ENCODE measurements around the gene WDCP. TPM values are rescaled to one million over a fixed set of nuclear protein-coding genes. Genes with fewer than 3 reads are reported as not detected.

The WDCP gene
- total RNA-seq, 1 donor from 2014 or later = 20.0 TPM

DNA sequence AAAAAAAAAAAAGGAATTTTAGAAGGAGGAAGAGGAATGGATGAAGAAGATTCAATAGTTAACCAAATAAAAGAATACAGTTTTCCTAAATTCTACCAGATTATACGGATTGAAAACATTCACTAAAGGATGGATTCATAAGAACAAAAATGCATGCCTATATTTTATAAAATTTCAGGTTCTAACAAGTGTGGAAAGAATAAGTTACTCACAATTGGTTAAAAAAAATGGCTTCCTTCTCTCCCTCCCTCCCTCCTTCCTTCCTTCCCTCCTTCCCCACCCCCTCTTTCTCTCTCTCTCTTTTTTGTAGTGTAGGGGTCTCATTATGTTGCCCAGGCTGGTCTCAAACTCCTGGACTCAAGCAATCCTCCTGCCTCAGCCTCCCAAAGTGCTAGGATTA, 39.0 kb upstream of the WDCP start:
- Mint-ChIP-seq H3K36me3 (ENCODE audit: low read depth) (peaks cover 15% of the 10 kb centered on the region), H3K4me3 (no peak overlapping the region), H3K4me1 (peaks cover 16% of the 10 kb centered on the region), H3K9me3 (no peaks in the 10 kb centered on the region), H3K27ac (no peak overlapping the region), H3K27me3 (no peaks in the 10 kb centered on the region)
- ATAC-seq (ENCODE audit: low read depth) (no peak), DNase-seq (no peak)
- intact Hi-C loops (cut with micrococcal nuclease) = loop anchor here (10.0 kb wide), 1 partner anchor 451 kb away; no protein-coding TSS in a partner anchor
- POLR2A ChIA-PET = interaction anchor here (0.6 kb wide), 2 partner anchors 36 to 161 kb away, joined by 3 to 4 read pairs; no protein-coding TSS in a partner anchor
- TF ChIP-seq, protein P1, sequence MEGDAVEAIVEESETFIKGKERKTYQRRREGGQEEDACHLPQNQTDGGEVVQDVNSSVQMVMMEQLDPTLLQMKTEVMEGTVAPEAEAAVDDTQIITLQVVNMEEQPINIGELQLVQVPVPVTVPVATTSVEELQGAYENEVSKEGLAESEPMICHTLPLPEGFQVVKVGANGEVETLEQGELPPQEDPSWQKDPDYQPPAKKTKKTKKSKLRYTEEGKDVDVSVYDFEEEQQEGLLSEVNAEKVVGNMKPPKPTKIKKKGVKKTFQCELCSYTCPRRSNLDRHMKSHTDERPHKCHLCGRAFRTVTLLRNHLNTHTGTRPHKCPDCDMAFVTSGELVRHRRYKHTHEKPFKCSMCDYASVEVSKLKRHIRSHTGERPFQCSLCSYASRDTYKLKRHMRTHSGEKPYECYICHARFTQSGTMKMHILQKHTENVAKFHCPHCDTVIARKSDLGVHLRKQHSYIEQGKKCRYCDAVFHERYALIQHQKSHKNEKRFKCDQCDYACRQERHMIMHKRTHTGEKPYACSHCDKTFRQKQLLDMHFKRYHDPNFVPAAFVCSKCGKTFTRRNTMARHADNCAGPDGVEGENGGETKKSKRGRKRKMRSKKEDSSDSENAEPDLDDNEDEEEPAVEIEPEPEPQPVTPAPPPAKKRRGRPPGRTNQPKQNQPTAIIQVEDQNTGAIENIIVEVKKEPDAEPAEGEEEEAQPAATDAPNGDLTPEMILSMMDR (IDR thresholded peaks at IDR 0.05) = no peak
- CTCF ChIA-PET = interaction anchor here (4.0 kb wide), 1 partner anchor 160 kb away, joined by 53 read pairs; the partner anchor contains the start of gene ATAD2B

DNA sequence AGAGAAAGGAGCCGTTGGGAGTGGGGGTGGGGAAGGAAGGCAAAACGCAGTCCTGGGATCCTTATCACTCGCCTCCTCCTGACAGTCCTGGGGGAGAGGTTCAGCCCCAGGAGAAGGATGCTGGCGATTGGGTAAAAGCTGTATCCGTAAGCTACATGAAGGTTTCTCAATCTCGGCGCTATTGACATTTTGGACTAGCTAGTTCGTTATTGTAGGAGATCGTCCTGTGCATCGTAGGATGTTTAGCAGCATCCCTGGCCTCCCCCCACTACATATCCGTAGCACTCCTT, 38.0 kb upstream of the WDCP start:
- no peak for ATAC-seq (ENCODE audit: low read depth)
- CTCF ChIA-PET = interaction anchor here (1.0 to 4.0 kb wide), 8 partner anchors 12 to 264 kb away, joined by 3 to 86 read pairs (median 8); partner anchors contain the start of genes ATAD2B, FAM228B and PFN4
- H3K4me1 Mint-ChIP-seq = peaks cover 16% of the 10 kb centered on the region
- H3K4me3 Mint-ChIP-seq = peak overlapping the region; percentile 92
- TF ChIP-seq, protein P1 (IDR thresholded peaks at IDR 0.05) = no peak
- POLR2A ChIA-PET = interaction anchor here (0.6 to 4.0 kb wide), 4 partner anchors 9 to 327 kb away, joined by 3 to 53 read pairs (median 7); partner anchors contain the start of genes ATAD2B and SF3B6
- DNase-seq = no peak
- no peaks in the 10 kb centered on the region for H3K9me3 Mint-ChIP-seq
- H3K27me3 Mint-ChIP-seq = no peaks in the 10 kb centered on the region
- intact Hi-C loops (cut with micrococcal nuclease) = loop anchor here (2.0 to 10.0 kb wide), 2 partner anchors 38 to 450 kb away; partner anchors contain the start of gene WDCP
- H3K36me3 Mint-ChIP-seq (ENCODE audit: low read depth) = peaks cover 16% of the 10 kb centered on the region
- H3K27ac Mint-ChIP-seq = peak overlapping the region; percentile 63

DNA sequence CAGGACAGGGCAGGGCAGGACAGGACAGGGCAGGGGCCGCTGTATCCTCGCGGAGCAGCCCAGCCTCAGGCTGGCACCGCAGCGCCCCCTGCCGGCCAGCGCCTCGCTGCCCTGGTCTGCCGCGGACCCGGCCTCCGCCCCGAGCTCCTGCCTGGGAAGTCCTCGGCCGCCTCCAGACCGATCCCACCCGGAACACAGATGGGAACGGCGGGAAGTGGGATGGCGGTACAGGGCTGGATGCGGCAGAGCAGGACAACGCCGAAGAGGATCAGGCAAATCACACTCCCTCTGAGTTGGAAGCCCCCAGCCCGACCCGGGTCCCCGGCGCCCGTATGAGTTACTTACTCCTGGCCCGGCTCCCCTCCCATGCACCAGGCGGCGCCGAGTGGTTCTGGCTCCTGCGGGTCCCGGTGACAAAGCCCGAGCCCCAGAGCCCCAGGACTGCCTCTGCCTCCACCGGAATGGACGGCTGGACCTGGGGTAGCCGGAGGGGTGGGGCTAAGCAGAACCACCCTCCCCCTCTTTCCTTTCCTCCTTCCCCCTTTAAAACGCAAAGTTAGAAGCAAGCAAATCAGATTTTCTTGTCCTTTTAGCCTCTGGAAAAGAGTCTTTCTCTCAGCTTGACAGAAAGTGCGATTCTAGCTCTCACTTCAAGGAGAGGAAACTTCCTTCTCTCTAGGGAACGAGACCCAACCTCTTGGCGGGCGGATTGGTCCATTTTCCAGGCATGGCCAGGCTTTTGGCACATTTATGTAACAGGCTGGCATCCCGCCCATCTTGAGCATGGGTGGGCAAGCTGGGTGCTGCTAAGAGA, 37.4 kb upstream of the WDCP start, which contains the start of gene TP53I3:
TP53I3 (minus strand) TSS at position 449 of the 814 bp plus-strand sequence. CDS start 508 bp downstream, outside the sequence.
- Mint-ChIP-seq H3K4me3 (peak within 1 kb of the TSS; percentile 92), H3K9me3 (no peaks in the 10 kb centered on the region), H3K27me3 (no peaks in the 10 kb centered on the region), H3K27ac (peak within 1 kb of the TSS; percentile 92), H3K36me3 (ENCODE audit: low read depth) (peaks cover 16% of the 10 kb centered on the region), H3K4me1 (peaks cover 16% of the 10 kb centered on the region)
- intact Hi-C loops (cut with micrococcal nuclease) = loop anchor here (1.0 to 10.0 kb wide), 9 partner anchors 8 to 450 kb away; partner anchors contain the start of genes ATAD2B, FAM228B, PFN4 and SF3B6
- ATAC-seq (ENCODE audit: low read depth) (peak; percentile 85), DNase-seq (peak; percentile 93)
- ChIA-PET POLR2A (interaction anchor here (0.6 to 4.0 kb wide), 11 partner anchors 9 to 328 kb away, joined by 3 to 53 read pairs (median 5); partner anchors contain the start of genes ATAD2B, FAM228B, SF3B6 and WDCP), CTCF (interaction anchor here (0.6 to 4.0 kb wide), 26 partner anchors 9 to 280 kb away, joined by 3 to 86 read pairs (median 4); partner anchors contain the start of genes ATAD2B, FAM228B, PFN4 and SF3B6)
- TF ChIP-seq, protein P1 (IDR thresholded peaks at IDR 0.05) = peak; percentile 72

DNA sequence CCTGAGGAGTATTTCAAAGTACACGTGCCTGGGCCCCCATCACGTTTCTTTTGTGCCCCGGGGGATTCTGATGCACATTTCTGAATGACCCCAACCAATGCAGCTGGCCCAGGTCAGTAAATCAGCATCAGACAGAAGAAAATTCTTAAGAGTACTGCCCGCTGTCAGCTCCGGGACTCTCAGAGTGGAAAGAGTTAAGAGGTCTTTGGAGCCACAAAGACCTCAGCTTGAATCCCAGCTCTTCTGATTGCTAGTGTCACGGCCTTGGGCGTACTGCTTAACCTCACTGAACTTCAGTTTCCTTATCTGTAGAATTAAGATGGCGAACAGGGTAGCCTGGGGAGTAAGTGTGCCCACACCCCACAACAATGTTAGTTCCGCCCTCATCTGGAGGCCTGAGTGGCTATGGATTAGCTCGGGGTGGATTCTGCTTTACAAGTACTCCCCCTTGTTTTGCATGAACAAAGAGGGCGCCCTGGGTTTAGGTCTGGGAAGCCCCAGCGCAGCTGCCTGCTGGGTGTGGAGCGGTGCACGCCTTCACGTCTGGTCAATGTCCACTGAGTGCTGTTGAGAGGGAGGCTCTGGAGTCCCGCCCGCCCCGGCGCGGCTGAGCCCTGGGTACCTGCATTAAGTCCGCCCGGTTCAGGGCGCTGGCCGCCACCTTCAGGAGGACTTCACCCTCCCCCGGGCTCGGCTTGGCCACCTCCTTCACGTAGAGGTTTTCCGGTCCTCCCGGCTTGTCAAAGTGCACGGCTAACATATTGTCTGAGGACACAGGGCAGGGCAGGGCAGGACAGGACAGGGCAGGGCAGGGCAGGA, 36.6 kb upstream of the WDCP start:
- CTCF ChIA-PET = interaction anchor here (0.6 to 4.0 kb wide), 23 partner anchors 8 to 280 kb away, joined by 3 to 86 read pairs (median 4); partner anchors contain the start of genes ATAD2B and SF3B6
- H3K4me1 Mint-ChIP-seq = peaks cover 16% of the 10 kb centered on the region
- TF ChIP-seq, protein P1 (IDR thresholded peaks at IDR 0.05) = no peak
- no peaks in the 10 kb centered on the region for H3K9me3 Mint-ChIP-seq
- POLR2A ChIA-PET = interaction anchor here (0.7 to 4.0 kb wide), 11 partner anchors 8 to 259 kb away, joined by 3 to 53 read pairs (median 5); partner anchors contain the start of genes ATAD2B, FAM228B, SF3B6 and WDCP
- ATAC-seq (ENCODE audit: low read depth) (peak; percentile 82), DNase-seq (no peak)
- H3K27me3 Mint-ChIP-seq = no peaks in the 10 kb centered on the region
- H3K27ac Mint-ChIP-seq = peak overlapping the region; percentile 92
- H3K36me3 Mint-ChIP-seq (ENCODE audit: low read depth) = peaks cover 13% of the 10 kb centered on the region
- H3K4me3 Mint-ChIP-seq = peak overlapping the region; percentile 92
- intact Hi-C loops (cut with micrococcal nuclease) = loop anchor here (1.0 to 10.0 kb wide), 9 partner anchors 7 to 449 kb away; partner anchors contain the start of genes ATAD2B, FAM228B, PFN4 and SF3B6

Data from activated B cell treated with CpG ODN at 0.5 μM for 24 hours (primary cell).